Sigmoid colon (tissue), 4 donors: Measurements from ENCODE around the gene EXOC1.

Experiments used
- CTCF ChIP-seq, 4 experiments: fragments of 450-650 bp in 3 of 4; fragments of 200-600 bp in 1 of 4; IDR thresholded peaks; one replicate each; pipeline ENCODE4 v1.5.1; 2016 to 2019; ENCODE audit warnings: antibody characterized with exemption in 4 of 4, mild to moderate bottlenecking in 3 of 4, moderate library complexity in 2 of 4
- EP300 ChIP-seq, 4 donors: sonication (generic); formaldehyde crosslinking; IDR thresholded peaks; one replicate each; pipeline ENCODE4 v1.6.1; 2017; ENCODE audit warnings: antibody characterized with exemption in 4 of 4
- POLR2AphosphoS5 ChIP-seq, 4 donors: sonication (generic); formaldehyde crosslinking; IDR thresholded peaks; one replicate each; pipeline ENCODE4 v1.6.1; 2017; ENCODE audit warnings: antibody characterized with exemption in 4 of 4

GRCh38 chr4:55906989-55907388 lies 53.5 kb downstream of the EXOC1 start:
- TF ChIP-seq EP300 (IDR thresholded peaks at IDR 0.05) = no peak
- TF ChIP-seq POLR2AphosphoS5 (IDR thresholded peaks at IDR 0.05) = no peak
- no peak for TF ChIP-seq CTCF (IDR thresholded peaks at IDR 0.05)
